ENCODE data around the gene MOG. TPM values are rescaled to one million over a fixed set of nuclear protein-coding genes. Genes with fewer than 3 reads are reported as not detected.

MOG gene
- total RNA-seq, 6 experiments from 2014 or later: not detected

DNA sequence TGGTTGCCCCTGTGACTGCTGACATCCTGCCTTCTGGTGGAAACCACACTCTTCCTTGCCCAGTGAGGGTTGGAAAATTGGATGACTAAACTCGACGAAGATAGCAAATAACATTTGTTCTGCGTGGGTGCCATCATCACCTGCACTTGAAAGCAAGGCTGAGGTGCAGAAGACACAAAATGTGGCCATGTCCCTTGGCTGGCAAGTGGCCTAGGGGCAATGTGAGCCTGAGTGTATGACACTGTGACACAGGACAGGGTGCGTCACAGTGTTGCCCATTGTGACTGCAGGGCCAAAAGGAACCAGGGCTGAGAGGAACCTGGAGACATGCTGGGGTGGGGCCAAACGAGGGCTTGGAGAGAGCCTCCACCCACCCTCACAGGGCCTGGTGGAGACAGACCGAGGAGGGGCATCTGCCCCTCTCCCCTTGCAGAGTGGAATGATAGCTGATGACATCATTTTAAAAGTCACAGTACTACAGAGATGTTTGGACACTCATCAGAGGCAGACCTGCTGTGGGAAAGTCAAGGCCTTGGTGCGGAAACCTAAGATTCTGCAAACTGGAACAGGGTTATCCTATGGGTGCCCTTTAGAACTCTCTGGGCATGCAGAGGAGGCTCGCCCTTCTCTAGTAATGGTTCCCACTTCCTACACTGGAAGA is 53.5 kb downstream of the MOG start:
- TF ChIP-seq, protein P1, sequence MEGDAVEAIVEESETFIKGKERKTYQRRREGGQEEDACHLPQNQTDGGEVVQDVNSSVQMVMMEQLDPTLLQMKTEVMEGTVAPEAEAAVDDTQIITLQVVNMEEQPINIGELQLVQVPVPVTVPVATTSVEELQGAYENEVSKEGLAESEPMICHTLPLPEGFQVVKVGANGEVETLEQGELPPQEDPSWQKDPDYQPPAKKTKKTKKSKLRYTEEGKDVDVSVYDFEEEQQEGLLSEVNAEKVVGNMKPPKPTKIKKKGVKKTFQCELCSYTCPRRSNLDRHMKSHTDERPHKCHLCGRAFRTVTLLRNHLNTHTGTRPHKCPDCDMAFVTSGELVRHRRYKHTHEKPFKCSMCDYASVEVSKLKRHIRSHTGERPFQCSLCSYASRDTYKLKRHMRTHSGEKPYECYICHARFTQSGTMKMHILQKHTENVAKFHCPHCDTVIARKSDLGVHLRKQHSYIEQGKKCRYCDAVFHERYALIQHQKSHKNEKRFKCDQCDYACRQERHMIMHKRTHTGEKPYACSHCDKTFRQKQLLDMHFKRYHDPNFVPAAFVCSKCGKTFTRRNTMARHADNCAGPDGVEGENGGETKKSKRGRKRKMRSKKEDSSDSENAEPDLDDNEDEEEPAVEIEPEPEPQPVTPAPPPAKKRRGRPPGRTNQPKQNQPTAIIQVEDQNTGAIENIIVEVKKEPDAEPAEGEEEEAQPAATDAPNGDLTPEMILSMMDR (IDR thresholded peaks at IDR 0.05): no peak
- H3K4me1 Mint-ChIP-seq (ENCODE audit: low read depth): no peaks in the 10 kb centered on the region
- DNase-seq: no peak
- no peaks in the 10 kb centered on the region for H3K36me3 Mint-ChIP-seq (ENCODE audit: low read depth)
- no peak overlapping the region for H3K4me3 Mint-ChIP-seq
- no peak overlapping the region for H3K27ac Mint-ChIP-seq
- H3K9me3 Mint-ChIP-seq: no peaks in the 10 kb centered on the region
- H3K27me3 Mint-ChIP-seq (ENCODE audit: insufficient read depth): peaks cover 33% of the 10 kb centered on the region

DNA sequence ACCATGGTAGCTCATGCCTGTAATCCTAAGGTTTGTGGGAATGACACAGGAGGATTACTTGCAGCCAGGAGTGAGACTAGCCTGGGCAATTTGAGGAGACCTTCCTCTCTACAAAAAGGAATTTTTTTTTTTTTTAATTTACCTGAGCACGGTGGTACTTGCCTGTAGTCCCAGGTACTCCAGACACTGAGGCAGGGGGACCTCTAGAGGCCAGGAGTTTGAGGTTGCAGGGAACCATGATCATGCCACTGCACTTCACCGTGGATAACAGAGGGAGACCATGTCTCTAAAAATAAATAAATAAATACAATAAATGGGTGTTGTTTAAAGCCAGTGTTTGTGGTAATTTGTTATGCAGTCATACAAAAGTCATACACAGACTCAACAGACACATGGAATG is 64.0 kb downstream of the MOG start:
- Mint-ChIP-seq H3K4me1 (ENCODE audit: low read depth) (no peaks in the 10 kb centered on the region), H3K27me3 (ENCODE audit: insufficient read depth) (peaks cover 24% of the 10 kb centered on the region), H3K36me3 (ENCODE audit: low read depth) (no peaks in the 10 kb centered on the region), H3K4me3 (no peak overlapping the region), H3K9me3 (no peaks in the 10 kb centered on the region), H3K27ac (no peak overlapping the region)
- TF ChIP-seq, protein P1 (IDR thresholded peaks at IDR 0.05): no peak
- no peak for DNase-seq

Other genes with a start within 250 kb of the MOG start
- gene OR12D1, start 242.2 kb upstream of the MOG start, total RNA-seq (2021; fragmentation: NEBNext Ultra II Directional; extraction: Animal tissue kit (Norgen Biotek cat#: 25700)): not detected
- gene OR10C1, start 217.8 kb upstream of the MOG start, total RNA-seq (2021; fragmentation: NEBNext Ultra II Directional; extraction: Animal tissue kit (Norgen Biotek cat#: 25700)): not detected
- not detected for gene OR11A1, start 200.0 kb upstream of the MOG start, total RNA-seq (2021; fragmentation: NEBNext Ultra II Directional; extraction: Animal tissue kit (Norgen Biotek cat#: 25700))
- not detected for gene OR2H1, start 199.9 kb upstream of the MOG start, total RNA-seq (2021; fragmentation: NEBNext Ultra II Directional; extraction: Animal tissue kit (Norgen Biotek cat#: 25700))
- gene MAS1L, start 169.1 kb upstream of the MOG start, total RNA-seq (2021; fragmentation: NEBNext Ultra II Directional; extraction: Animal tissue kit (Norgen Biotek cat#: 25700)): not detected
- not detected for gene UBD, start 97.4 kb upstream of the MOG start, total RNA-seq (2021; fragmentation: NEBNext Ultra II Directional; extraction: Animal tissue kit (Norgen Biotek cat#: 25700))
- not detected for gene OR2H2, start 72.0 kb upstream of the MOG start, total RNA-seq (2021; fragmentation: NEBNext Ultra II Directional; extraction: Animal tissue kit (Norgen Biotek cat#: 25700))
- gene GABBR1, start 23.9 kb upstream of the MOG start, total RNA-seq (2021; fragmentation: NEBNext Ultra II Directional; extraction: Animal tissue kit (Norgen Biotek cat#: 25700)): 10 to 100 TPM; 13.5 to 17.9 (median 17.4) TPM
- not detected for gene ZFP57, start 24.1 kb downstream of the MOG start, total RNA-seq (2021; fragmentation: NEBNext Ultra II Directional; extraction: Animal tissue kit (Norgen Biotek cat#: 25700))
- gene HLA-F, start 66.3 kb downstream of the MOG start, total RNA-seq (2021; fragmentation: NEBNext Ultra II Directional; extraction: Animal tissue kit (Norgen Biotek cat#: 25700)): 1 to 10 TPM; 1.4 to 7.5 (median 4.2) TPM
- under 1 TPM in 4 of 6 experiments, not detected in 2; 0.16 to 0.48 (median 0.24) TPM for gene HLA-G, start 170.7 kb downstream of the MOG start, total RNA-seq (2021; fragmentation: NEBNext Ultra II Directional; extraction: Animal tissue kit (Norgen Biotek cat#: 25700))

All from HFFc6 (cell line).